ENCODE results near the gene SORBS1. TPM values are rescaled to one million over a fixed set of nuclear protein-coding genes. Genes with fewer than 3 reads are reported as not detected.

Gene SORBS1
- total RNA-seq, 6 experiments from 2014 or later: 56.4 to 97.9 (median 76.5) TPM

DNA sequence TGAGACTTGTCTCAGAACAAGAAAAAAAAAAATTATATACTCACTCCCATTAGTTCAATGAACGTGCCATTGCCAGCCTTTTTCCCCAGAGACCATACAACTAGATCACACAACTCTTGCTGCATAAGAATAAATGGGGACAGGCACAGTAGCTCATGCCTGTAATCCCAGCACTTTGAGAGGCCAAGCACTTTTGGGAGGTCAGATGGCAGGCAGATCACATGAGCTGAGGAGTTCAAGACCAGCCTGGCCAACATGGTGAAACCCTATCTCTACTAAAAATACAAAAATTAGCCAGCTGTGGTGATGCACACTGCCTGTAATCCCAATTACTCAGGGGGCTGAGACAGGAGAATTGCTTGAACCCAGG, 284.0 kb downstream of the SORBS1 start:
- intact Hi-C loops (cut with DNase I): no loop called here
- TF ChIP-seq CTCF (IDR thresholded peaks at IDR 0.05): no peak
- no peak for TF ChIP-seq POLR2A (IDR thresholded peaks at IDR 0.05)
- no peak overlapping the region for H3K4me3 ChIP-seq
- H3K9me3 ChIP-seq: no peaks in the 10 kb centered on the region
- no peak for DNase-seq
- WGBS (ENCODE audit: insufficient coverage, low coverage, low lambda C conversion rate, missing lambda C conversion rate): 62% methylated on average over 1 of the region's 1 CpG
- H3K27me3 ChIP-seq: no peaks in the 10 kb centered on the region
- H3K4me1 ChIP-seq: peaks cover 0 to 85% (median 27%) of the 10 kb centered on the region in 4 donors
- peak overlapping the region; percentile 17 to 85 (median 61) for H3K27ac ChIP-seq
- H3K36me3 ChIP-seq: no peaks in the 10 kb centered on the region
- ATAC-seq: no peak

GRCh38 chr10:95276367-95277200, 284.6 kb downstream of the SORBS1 start:
- peaks cover 0 to 87% (median 26%) of the 10 kb centered on the region in 4 donors for H3K4me1 ChIP-seq
- WGBS (ENCODE audit: insufficient coverage, low coverage, low lambda C conversion rate, missing lambda C conversion rate): 71% methylated on average over 8 of the region's 8 CpGs
- TF ChIP-seq CTCF (IDR thresholded peaks at IDR 0.05) (no peak), POLR2A (IDR thresholded peaks at IDR 0.05) (no peak)

DNA sequence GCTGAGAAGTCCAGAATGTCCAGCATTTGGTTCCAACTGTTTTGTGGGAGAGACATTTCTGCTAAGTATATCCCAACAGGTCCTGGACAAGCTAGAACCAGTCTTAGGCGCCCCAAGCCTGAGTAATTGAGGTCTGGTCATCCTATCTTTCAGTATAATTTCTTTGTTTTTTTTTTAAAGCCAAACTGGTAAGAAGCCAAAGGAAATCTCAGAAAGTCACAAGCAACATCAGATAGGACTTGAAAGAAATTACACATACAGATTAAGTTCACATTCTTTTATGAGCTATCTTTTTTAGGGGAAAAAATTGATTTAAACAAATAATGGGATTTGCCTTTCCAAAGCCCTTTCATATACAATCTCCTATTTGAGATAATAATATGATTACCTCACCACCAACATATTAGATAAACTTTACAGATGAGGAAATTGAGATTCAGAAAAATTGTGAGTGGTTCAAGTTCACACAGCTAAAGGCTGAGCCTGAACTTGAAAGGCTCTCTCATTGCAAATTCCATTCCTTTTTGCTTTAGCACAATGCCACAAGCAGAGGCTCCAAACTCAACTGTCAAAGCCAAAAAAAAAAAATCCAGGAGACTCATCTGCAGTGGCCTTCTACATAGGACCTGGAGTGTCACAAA, 285.3 kb downstream of the SORBS1 start:
- Histone ChIP-seq H3K27ac (peak overlapping the region; percentile 61 to 92 (median 85)), H3K36me3 (no peaks in the 10 kb centered on the region), H3K4me1 (peaks cover 0 to 80% (median 22%) of the 10 kb centered on the region in 4 donors), H3K27me3 (no peaks in the 10 kb centered on the region), H3K9me3 (no peaks in the 10 kb centered on the region), H3K4me3 (no peak overlapping the region)
- ATAC-seq (no peak), DNase-seq (no peak)
- TF ChIP-seq POLR2A (IDR thresholded peaks at IDR 0.05) (no peak), CTCF (IDR thresholded peaks at IDR 0.05) (no peak)
- WGBS (ENCODE audit: insufficient coverage, low coverage, low lambda C conversion rate, missing lambda C conversion rate): 33% methylated on average over 1 of the region's 1 CpG
- intact Hi-C loops (cut with DNase I): no loop called here

More at GRCh38 chr10:95276367-95277200, 284.6 kb downstream of the SORBS1 start:
- H3K27ac ChIP-seq: peak overlapping the region; percentile 61 to 92 (median 85)
- DNase-seq (no peak), ATAC-seq (peak in 2 of 4 donors; percentile 5 to 14)
- no peaks in the 10 kb centered on the region for H3K9me3 ChIP-seq
- no peaks in the 10 kb centered on the region for H3K36me3 ChIP-seq
- intact Hi-C loops (cut with DNase I): no loop called here
- no peaks in the 10 kb centered on the region for H3K27me3 ChIP-seq
- H3K4me3 ChIP-seq: no peak overlapping the region

DNA sequence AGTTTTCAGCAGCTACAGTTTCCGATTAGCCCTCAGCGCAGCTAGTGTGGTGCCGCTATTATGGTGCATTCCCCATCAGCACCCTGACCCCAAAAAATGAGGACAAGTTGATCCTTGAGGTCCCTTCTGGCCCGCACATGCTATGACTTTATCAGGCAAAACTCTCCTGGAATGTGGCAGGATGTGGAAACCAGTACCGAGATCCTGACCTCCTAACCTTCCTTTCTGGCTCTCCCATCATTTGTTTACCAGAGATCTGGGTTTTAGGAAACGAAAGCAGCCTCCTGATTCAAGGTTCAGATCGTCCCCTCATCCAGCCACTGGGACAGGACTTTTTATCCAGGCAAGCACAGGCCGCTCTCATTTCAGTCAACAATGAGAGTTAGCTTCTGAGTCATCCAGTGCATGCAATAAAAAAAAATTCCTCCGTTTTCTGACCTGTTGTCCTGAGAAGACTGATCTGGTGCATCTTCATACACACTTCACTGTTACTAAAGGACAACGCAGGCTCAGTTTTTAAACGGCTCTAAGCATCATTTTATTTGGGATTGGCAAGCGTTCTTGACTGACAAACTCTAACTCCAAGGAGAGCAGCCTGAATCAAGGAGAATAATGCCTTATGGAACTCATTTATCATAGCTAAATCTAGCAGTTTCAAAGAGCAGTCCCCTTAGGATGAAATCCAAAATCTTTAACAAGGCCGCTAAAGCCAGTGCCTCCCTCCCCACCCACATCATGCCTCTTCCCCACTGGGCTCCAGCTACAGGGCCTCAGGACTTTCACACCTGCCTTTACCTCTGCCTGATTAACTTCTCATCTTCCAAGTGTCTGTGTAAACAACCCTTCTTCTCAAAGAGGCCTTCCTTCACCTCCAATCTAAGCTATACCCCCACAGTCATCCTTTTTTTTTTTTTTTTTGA, 287.5 kb downstream of the SORBS1 start:
- peak in 2 of 3 donors; percentile 53 to 80 for DNase-seq

More for the DNA sequence above, 287.5 kb downstream of the SORBS1 start:
- H3K4me3 ChIP-seq: no peak overlapping the region
- no peaks in the 10 kb centered on the region for H3K9me3 ChIP-seq
- TF ChIP-seq CTCF (IDR thresholded peaks at IDR 0.05) (peak in 1 of 4 donors; percentile 7), POLR2A (IDR thresholded peaks at IDR 0.05) (peak; percentile 25)
- H3K36me3 ChIP-seq: no peaks in the 10 kb centered on the region
- peak overlapping the region; percentile 76 to 92 (median 85) for H3K27ac ChIP-seq
- 18% methylated on average over 9 of the region's 13 CpGs for whole genome bisulfite sequencing (ENCODE audit: insufficient coverage, low coverage, low lambda C conversion rate, missing lambda C conversion rate)
- ATAC-seq: peak; percentile 85 to 94 (median 92)
- H3K27me3 ChIP-seq: no peaks in the 10 kb centered on the region
- intact Hi-C loops (cut with DNase I): no loop called here
- H3K4me1 ChIP-seq: peaks cover 0 to 68% (median 16%) of the 10 kb centered on the region in 4 donors
